Heart left ventricle (tissue), 16 donors: ENCODE data around the gene SLC35D3. TPM values are rescaled to one million over a fixed set of nuclear protein-coding genes. Genes with fewer than 3 reads are reported as not detected.
"Not testable (repeated sequence)": the region's sequence is repeated elsewhere in the genome, so short reads cannot be mapped to it uniquely, and the experiment has no call there.

Source experiments
- ATAC-seq, 4 donors: fragments of 200-7000 bp; cut with Tn5 transposase; one replicate each; pipeline ENCODE4 v1.9.1; 2020 to 2022; ENCODE audit warnings: moderate library complexity in 4 of 4, mild to moderate bottlenecking in 3 of 4, moderate number of reproducible peaks in 1 of 4
- DNase-seq, 5 donors: peaks; one replicate each; pipeline ENCODE4 v3.0.0-alpha.2; 2020
- H3K27ac ChIP-seq, 12 donors: fragments of 200-600 bp; sonication (generic) in 4 of 12; one replicate each; pipeline versions ENCODE4 v1.5.0 to v1.8.0; 2016 to 2022; ENCODE audit warnings: mild to moderate bottlenecking in 2 of 12
- H3K27me3 ChIP-seq, 9 donors: fragments of 200-600 bp; sonication (generic) in 2 of 9; one replicate each; pipeline versions ENCODE4 v1.5.1 to v1.8.0; 2016 to 2022; ENCODE audit warnings: mild to moderate bottlenecking in 3 of 9
- H3K36me3 ChIP-seq, 9 donors: fragments of 200-600 bp; sonication (generic) in 2 of 9; one replicate each; pipeline versions ENCODE4 v1.5.0 to v1.8.0; 2018 to 2022; ENCODE audit warnings: mild to moderate bottlenecking in 2 of 9
- H3K4me1 ChIP-seq, 12 donors: fragments of 200-600 bp; sonication (generic) in 4 of 12; one replicate each; pipeline versions ENCODE4 v1.5.0 to v1.8.0; 2016 to 2022; ENCODE audit warnings: mild to moderate bottlenecking in 3 of 12
- H3K4me3 ChIP-seq, 12 donors: fragments of 200-600 bp; sonication (generic) in 4 of 12; one replicate each; pipeline versions ENCODE4 v1.5.0 to v1.8.0; 2017 to 2022; ENCODE audit warnings: mild to moderate bottlenecking in 9 of 12, moderate library complexity in 4 of 12
- H3K9me3 ChIP-seq, 12 donors: fragments of 200-600 bp; sonication (generic) in 4 of 12; one replicate each; pipeline versions ENCODE4 v1.5.0 to v1.8.0; 2016 to 2022; ENCODE audit warnings: mild to moderate bottlenecking in 1 of 12
- CTCF ChIP-seq, 12 donors: fragments of 200-600 bp; sonication (generic) in 4 of 12; IDR thresholded peaks; one replicate each; pipeline versions ENCODE4 v1.5.0 to v1.8.0; 2018 to 2022; ENCODE audit warnings: antibody characterized with exemption in 12 of 12, mild to moderate bottlenecking in 5 of 12
- POLR2A ChIP-seq, 2 donors: fragments of 450-650 bp; IDR thresholded peaks; one replicate each; pipeline ENCODE4 v1.6.1; 2017; ENCODE audit warnings: antibody characterized with exemption in 2 of 2, mild to moderate bottlenecking in 2 of 2, moderate library complexity in 2 of 2
- WGBS, 4 donors: extraction: QIAGEN DNeasy Blood & Tissue Kit in 2 of 4; methylation state at CpG; one replicate each; pipeline versions ENCODE4 v1.1.5 to v1.1.7; 2013 to 2018; 5-methylcytosine and 5-hydroxymethylcytosine counted together
- intact Hi-C, 10 donors: fragments of 100-400 bp; cut with DNase I; formaldehyde crosslinking; loops; one replicate each; pipeline versions ENCODE4 v1.11.1 to v1.14.2; 2022
- polyA plus RNA-seq, 2 donors: library from polyadenylated mRNA; stranded (reverse); fragments of 200-250 nt; gene quantifications; one replicate each; pipeline ENCODE4 v1.2.3, GENCODE V29; 2013
- total RNA-seq, 9 donors: library from RNA; depleted of rRNA in 2 of 9; stranded (reverse); fragments of >200 nt in 2 of 9; fragmentation: NEBNext Ultra II Directional in 3 of 9; extraction: Animal tissue kit (Norgen Biotek cat#: 25700) in 3 of 9; gene quantifications; one replicate each; pipeline versions ENCODE4 v1.1.0 to v1.2.4, GENCODE V29; 2016 to 2023
- donor health status: ischemic (EF 13 %, LVEDD 7.1; RV severe dilation, severe dysfunction).
- donor health status: healthy with polysubstance abuse.
- donor health status: DM: no; HTN: yes; CAD: no.
- donor health status: DM: no; HTN: no; CAD: no.
- donor health status: ischemic (EF 25% LVEDD 6.9; RV normal size, moderate dysfunction).
- donor health status: ischemic (EF 25% LVEDD 5.7; RV mildly dilated, moderate dysfunction).
- donor health status: healthy.
- donor health status: DM: yes; HTN: yes; CAD: no.
- donor health status: ischemic (EF 35%, LVEDD 5.7; RV mildly dilated, moderate dysfunction).
- donor health status: nonischemic (EF 11% LVEDD 7.7; RV severe dilation, severe dysfunction).
- donor health status: DM: yes; HTN: yes; CAD: no.
- donor health status: PGD.
- donor health status: ischemic (EF 29% LVEDD 5.4; RV normal size, mild dysfunction).
- donor health status: nonischemic (EF 23%, LVEDD 6.1; RV moderate dilation, normal function).

The SLC35D3 gene
- total and polyA plus RNA-seq, 11 donors: 0.03 to 0.16 TPM; not detected in 9

- DNase-seq: no peak
- WGBS, 4 donors: 94 to 96% (median 95%) methylated on average over 5 of the region's 5 CpGs
- TF ChIP-seq POLR2A (IDR thresholded peaks at IDR 0.05): no peak
- no peak for TF ChIP-seq CTCF (IDR thresholded peaks at IDR 0.05)
- no peak overlapping the region for H3K4me3 ChIP-seq
- H3K27me3 ChIP-seq: peaks cover 0 to 4% (median 0%) of the 10 kb centered on the region in 9 donors
- no peaks in the 10 kb centered on the region for H3K36me3 ChIP-seq
- no peak for ATAC-seq
- intact Hi-C loops: no loop called here
- H3K4me1 ChIP-seq: peaks cover 0 to 18% (median 0%) of the 10 kb centered on the region in 12 donors
- H3K27ac ChIP-seq: no peak overlapping the region
- no peaks in the 10 kb centered on the region for H3K9me3 ChIP-seq
Observed at GRCh38 chr6:136958168-136958567, 36.1 kb downstream of the SLC35D3 start.

GRCh38 chr6:136959471-136959891 is 37.4 kb downstream of the SLC35D3 start:
- H3K9me3 ChIP-seq: no peaks in the 10 kb centered on the region
- no peaks in the 10 kb centered on the region for H3K36me3 ChIP-seq
- peak in 3 of 4 donors; percentile 4 to 17 (median 5) for ATAC-seq
- 44 to 59% (median 54%) methylated on average over 10 to 14 of the region's 14 CpGs for WGBS, 4 donors
- H3K4me3 ChIP-seq: no peak overlapping the region
- intact Hi-C loops: no loop called here
- no peak for TF ChIP-seq POLR2A (IDR thresholded peaks at IDR 0.05)
- TF ChIP-seq CTCF (IDR thresholded peaks at IDR 0.05): no peak
- H3K4me1 ChIP-seq: peaks cover 0 to 18% (median 4%) of the 10 kb centered on the region in 12 donors
- peaks cover 0 to 4% (median 0%) of the 10 kb centered on the region in 9 donors for H3K27me3 ChIP-seq
- DNase-seq: no peak
- H3K27ac ChIP-seq: no peak overlapping the region

- H3K36me3 ChIP-seq, DNase-seq, H3K9me3 ChIP-seq, H3K4me3 ChIP-seq, H3K27me3 ChIP-seq, H3K27ac ChIP-seq, ATAC-seq: not testable (repeated sequence)
- peaks cover 0 to 18% (median 4%) of the 10 kb centered on the region in 12 donors for H3K4me1 ChIP-seq
- intact Hi-C loops: loop anchor here in 5 of 10 donors (5.0 to 10.0 kb wide), 4 partner anchors 55 to 685 kb away; no protein-coding TSS in a partner anchor
- WGBS, 4 donors: 84 to 90% (median 86%) methylated on average over 5 to 6 of the region's 6 CpGs
Observed at GRCh38 chr6:136959935-136960334, 37.8 kb downstream of the SLC35D3 start.

GRCh38 chr6:136960781-136961180 is 38.7 kb downstream of the SLC35D3 start:
- Histone ChIP-seq H3K27me3 (peaks cover 0 to 4% (median 0%) of the 10 kb centered on the region in 9 donors), H3K27ac (no peak overlapping the region), H3K9me3 (no peaks in the 10 kb centered on the region), H3K36me3 (no peaks in the 10 kb centered on the region), H3K4me3 (no peak overlapping the region), H3K4me1 (peaks cover 0 to 18% (median 4%) of the 10 kb centered on the region in 12 donors)
- ATAC-seq (no peak), DNase-seq (no peak)
- no peak for TF ChIP-seq POLR2A (IDR thresholded peaks at IDR 0.05)
- TF ChIP-seq CTCF (IDR thresholded peaks at IDR 0.05): no peak
- 61 to 75% (median 71%) methylated on average over 3 of the region's 3 CpGs for WGBS, 4 donors
- intact Hi-C loops: loop anchor here in 5 of 10 donors (5.0 to 10.0 kb wide), 4 partner anchors 54 to 684 kb away; no protein-coding TSS in a partner anchor

- DNase-seq (no peak), ATAC-seq (no peak)
- TF ChIP-seq POLR2A (IDR thresholded peaks at IDR 0.05): no peak
- no peak for TF ChIP-seq CTCF (IDR thresholded peaks at IDR 0.05)
- intact Hi-C loops: loop anchor here in 5 of 10 donors (5.0 to 10.0 kb wide), 4 partner anchors 53 to 683 kb away; no protein-coding TSS in a partner anchor
- Histone ChIP-seq H3K4me3 (no peak overlapping the region), H3K9me3 (no peaks in the 10 kb centered on the region), H3K27me3 (peaks cover 0 to 4% (median 0%) of the 10 kb centered on the region in 9 donors), H3K36me3 (no peaks in the 10 kb centered on the region), H3K4me1 (peaks cover 0 to 17% (median 4%) of the 10 kb centered on the region in 12 donors), H3K27ac (peak overlapping the region in 2 of 12 donors; percentile 69 to 91)
- WGBS, 4 donors: 66 to 75% (median 71%) methylated on average over 5 of the region's 5 CpGs
Observed at GRCh38 chr6:136961848-136962247, 39.7 kb downstream of the SLC35D3 start.
